HG02884 (cell line): Measurements from ENCODE around the gene C1QTNF6.

ENCODE experiments used
- ATAC-seq: cut with Tn5 transposase; IDR thresholded peaks from one replicate; pipeline ENCODE4 v1.9.1; 2021; ENCODE audit warnings: mild to moderate bottlenecking, moderate library complexity; ENCODE audit not compliant: unreplicated experiment

Gene C1QTNF6

DNA sequence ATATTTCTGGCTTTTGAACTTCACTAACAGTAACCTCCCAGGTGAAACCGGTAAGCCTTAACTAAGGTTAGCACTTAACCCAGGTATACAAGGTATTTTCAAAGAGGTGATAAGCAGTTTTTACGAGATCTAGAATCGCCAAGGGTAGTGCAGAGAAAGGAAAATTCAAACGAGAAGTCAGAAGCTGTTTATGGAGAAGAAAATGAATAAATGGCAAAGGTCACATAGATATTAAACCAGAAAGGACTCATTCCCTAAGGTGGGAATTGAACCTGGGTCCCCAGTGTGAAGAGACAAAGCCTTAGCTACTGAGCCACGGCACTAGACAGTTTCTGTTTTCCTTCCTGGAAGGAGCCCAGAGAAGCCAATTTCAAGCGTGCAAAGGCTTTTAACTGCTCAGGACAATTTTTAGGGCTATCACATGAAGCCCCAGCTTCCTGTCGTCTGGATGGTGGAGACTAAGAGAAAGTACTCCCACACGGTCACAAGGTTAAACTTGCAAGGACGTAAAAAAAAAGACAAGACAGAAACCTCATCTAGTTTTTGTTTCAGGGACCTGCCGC is 5.7 kb upstream of the C1QTNF6 start:
- ATAC-seq, result no peak

DNA sequence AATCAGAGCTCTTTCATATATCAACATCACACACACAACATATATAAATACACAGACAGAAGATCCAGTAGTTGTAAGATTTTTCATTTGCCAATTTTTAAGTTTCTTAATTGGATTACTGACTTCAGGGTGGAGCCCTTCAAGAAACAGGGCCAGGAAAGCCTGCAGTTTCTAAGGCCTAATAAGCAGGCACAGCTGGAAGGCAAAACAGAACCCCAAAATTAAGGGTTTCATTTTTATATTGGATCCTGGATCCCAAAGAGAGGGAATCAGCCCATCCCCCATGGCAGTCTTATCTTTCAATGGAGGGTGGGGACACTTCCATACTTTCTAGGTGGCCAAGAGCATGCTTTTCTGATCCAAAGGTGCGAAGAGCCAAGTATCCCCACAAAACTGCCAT is 4.7 kb upstream of the C1QTNF6 start:
- no peak for ATAC-seq

DNA sequence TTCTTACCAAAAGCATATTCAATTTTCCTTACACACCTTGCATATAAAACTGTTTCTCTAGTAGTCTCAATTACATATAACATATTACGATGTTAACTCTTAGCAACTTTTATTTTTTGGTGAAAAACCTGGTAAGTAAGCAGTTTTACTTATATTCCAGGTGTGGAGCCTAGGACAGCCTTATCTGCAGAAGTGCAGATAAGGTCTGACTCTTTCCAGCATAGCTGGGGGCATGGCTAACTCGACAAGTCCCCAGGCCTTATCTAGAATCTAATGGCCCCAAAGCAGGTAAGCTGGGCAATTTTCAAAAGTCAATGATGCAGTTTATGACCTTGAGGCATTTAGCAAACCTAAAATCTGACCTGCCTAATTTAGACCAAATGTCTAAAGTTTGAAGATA is 4.2 kb upstream of the C1QTNF6 start:
- no peak for ATAC-seq

GRCh38 chr22:37190262-37190780 is 2.3 kb upstream of the C1QTNF6 start:
- ATAC-seq, result no peak

GRCh38 chr22:37188901-37189466 is 937 bp upstream of the C1QTNF6 start:
- no peak for ATAC-seq

- no peak for ATAC-seq
Observed at GRCh38 chr22:37187552-37187890, 526 bp downstream of the C1QTNF6 start.

DNA sequence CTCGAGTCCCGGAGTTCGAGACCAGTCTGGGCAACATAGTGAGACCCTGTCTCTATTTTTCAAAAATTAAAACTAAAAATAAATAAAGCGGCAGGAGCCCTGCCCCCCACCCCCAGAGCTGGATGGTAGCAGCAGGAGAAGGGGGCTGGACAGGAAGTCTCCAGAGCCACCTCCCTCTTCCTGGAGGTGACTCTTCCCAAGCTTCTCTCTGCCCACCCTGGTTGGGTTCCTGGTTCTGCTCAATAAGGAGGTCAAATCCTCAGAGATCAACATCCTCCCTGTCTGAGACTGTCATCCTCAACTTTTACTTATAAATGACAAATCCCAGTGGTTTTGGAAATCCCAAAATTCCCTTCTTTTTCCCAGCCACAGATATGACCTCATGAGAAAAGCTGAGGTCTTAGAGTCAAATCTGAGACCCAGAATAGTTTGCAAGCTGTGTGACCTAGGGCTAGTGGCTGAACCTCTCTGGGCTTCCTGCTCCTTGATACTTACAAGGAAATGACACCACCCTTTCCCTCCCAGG is 987 bp downstream of the C1QTNF6 start:
- ATAC-seq, result no peak

GRCh38 chr22:37186228-37186996 is 1.6 kb downstream of the C1QTNF6 start:
- no peak for ATAC-seq

- no peak for ATAC-seq
Observed at GRCh38 chr22:37185646-37186227, 2.3 kb downstream of the C1QTNF6 start.

- ATAC-seq, result no peak
Observed at GRCh38 chr22:37184816-37185541, 3.1 kb downstream of the C1QTNF6 start.

DNA sequence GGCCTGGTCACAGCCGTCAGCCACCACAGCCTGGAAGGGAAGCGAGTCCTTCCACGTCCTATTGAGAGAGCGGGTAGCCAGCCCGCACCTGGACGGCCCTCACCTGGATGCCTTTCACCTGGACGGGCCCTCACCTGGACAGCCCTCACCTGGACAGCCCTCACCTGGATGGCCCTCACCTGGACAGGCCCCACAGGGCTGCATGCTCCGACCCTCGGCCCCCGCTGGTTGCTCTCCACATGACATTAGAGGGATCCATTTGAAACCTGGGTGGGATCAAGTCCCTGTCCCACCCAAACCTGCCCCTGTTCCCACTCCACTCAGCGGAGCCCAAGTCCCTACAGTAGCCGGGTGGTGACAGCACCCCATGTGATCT is 3.7 kb downstream of the C1QTNF6 start:
- no peak for ATAC-seq

GRCh38 chr22:37183432-37184379 is 4.3 kb downstream of the C1QTNF6 start:
- no peak for ATAC-seq

GRCh38 chr22:37182949-37183245 is 5.2 kb downstream of the C1QTNF6 start:
- no peak for ATAC-seq

DNA sequence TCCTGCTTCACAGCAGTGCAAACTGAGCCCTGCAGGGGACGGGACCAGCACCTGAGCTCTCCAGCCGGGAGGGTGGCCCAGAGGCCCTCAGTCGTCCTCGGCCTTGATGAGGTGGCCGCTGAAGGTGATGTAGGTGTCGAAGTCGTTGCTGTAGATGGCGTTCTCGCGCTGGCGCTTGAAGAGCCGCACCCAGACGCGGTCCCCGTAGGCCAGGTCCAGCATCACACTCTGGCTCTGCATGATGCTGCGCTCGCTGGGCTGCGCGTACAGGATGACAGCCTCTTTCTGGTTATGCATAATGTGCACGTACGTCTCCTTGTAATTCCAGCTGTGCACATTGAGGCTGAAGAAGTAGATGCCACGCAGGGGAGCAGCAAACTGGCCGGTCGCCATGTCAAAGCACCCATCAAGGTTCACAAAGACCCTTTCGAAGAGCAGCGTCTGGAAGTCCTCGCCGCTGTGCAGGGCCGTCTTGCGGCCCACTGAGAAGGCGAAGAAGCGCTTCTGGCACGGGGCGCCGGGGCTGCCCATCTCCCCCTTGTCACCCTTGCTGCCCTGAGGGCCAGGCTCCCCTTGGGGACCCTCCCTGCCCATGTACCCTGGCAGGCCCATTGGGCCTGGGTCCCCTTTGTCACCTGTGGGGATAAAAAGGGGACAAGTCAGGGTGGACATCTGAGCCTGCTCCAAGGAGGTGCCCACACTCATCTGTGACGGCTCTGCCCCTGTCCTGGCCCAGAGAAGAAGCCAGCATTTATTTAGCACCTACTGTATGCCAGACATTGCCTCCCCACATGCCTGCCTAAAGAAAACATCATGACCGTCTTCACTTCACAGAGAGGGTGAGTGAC is 5.7 kb downstream of the C1QTNF6 start:
- no peak for ATAC-seq

DNA sequence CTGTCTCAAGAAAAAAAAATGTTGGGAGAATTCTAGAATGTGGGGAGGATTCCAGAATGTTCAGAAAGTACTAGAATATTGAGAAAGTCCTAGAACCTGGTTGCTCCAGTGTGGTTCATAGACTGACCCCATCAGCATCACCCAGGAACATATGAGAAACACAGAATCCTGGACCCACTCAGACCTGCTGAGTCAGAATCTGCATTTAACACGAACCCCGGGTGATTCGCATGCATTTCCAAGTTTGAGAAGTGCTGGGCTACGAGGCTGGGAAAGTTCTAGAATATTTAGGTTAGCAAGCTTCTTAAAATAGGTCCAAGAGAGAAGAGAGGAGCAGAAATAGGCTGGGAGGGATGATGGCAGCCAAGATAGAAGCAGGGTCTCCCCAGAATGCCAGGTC is 6.4 kb downstream of the C1QTNF6 start:
- ATAC-seq, result no peak

- ATAC-seq, result no peak
Observed at GRCh38 chr22:37180531-37181231, 7.4 kb downstream of the C1QTNF6 start.

GRCh38 chr22:37179622-37180420 is 8.2 kb downstream of the C1QTNF6 start:
- no peak for ATAC-seq

DNA sequence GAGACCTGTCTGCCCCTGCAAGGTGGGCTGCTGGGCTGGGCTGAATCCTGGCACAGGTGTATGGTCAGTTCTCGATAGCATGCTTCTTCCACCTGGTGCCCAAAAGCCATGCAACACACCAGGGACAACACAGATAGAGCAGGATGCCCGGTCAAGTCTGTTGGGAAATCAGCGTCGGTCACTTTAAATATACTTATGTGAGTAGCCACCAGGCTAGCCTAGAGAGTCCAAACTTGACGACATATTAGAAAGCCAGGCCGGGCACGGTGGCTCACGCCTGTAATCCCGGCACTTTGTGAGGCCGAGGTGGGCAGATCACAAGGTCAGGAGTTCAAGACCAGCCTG is 8.9 kb downstream of the C1QTNF6 start:
- no peak for ATAC-seq
